ENCODE data around the gene KAZN. TPM values are rescaled to one million over a fixed set of nuclear protein-coding genes. Genes with fewer than 3 reads are reported as not detected.
A peak's percentile ranks its signal among the peaks of the same experiment; 100 is the strongest.

KAZN gene
- total RNA-seq, 1 experiment from 2014 or later = 15.6 TPM

- ChIA-PET CTCF (interaction anchor here (0.6 kb wide), 1 partner anchor 75 kb away, joined by 3 read pairs; no protein-coding TSS in a partner anchor), POLR2A (ENCODE audit: unreplicated experiment) (interaction anchor here (0.6 to 0.7 kb wide), 2 partner anchors 8 to 819 kb away, joined by 5 to 6 read pairs; no protein-coding TSS in a partner anchor)
- no TSS peak for BruUV-seq (replicated peaks)
- Histone ChIP-seq H3K9me2 (ENCODE audit: insufficient read depth) (no peaks in the 10 kb centered on the region), H3F3A (ENCODE audit: insufficient read depth, low read depth) (no peaks in the 10 kb centered on the region), H3K4me1 (replicated peaks; ENCODE audit: insufficient read depth) (no peaks in the 10 kb centered on the region), H3K79me2 (ENCODE audit: low read depth) (no peaks in the 10 kb centered on the region), H3K27ac (peak overlapping the region; percentile 39; the same call in 1 of the 2 replicates), H2AFZ (no peak overlapping the region), H3K4me2 (no peak overlapping the region), H3K36me3 (ENCODE audit: low read depth) (no peaks in the 10 kb centered on the region), H4K20me1 (ENCODE audit: insufficient read depth) (no peaks in the 10 kb centered on the region), H3K27me3 (ENCODE audit: insufficient read depth, low read depth) (no peaks in the 10 kb centered on the region), H3K9me3 (ENCODE audit: insufficient read depth, low read depth) (no peaks in the 10 kb centered on the region), H3K4me3 (no peak overlapping the region)
- intact Hi-C loops (cut with micrococcal nuclease; ENCODE audit: unreplicated experiment) = no loop called here
- no peak for TF ChIP-seq EZH2 (IDR thresholded peaks at IDR 0.05; ENCODE audit: low read depth)
- TF ChIP-seq CTCF (conservative IDR thresholded peaks at IDR 0.05) = no peak
- DNase-seq = peak; percentile 44 to 46
Observed at GRCh38 chr1:14945132-14946010, 346.9 kb downstream of the KAZN start.

- TSS peak; percentile 53 for BruUV-seq (replicated peaks)
- no peaks in the 10 kb centered on the region for H3K79me2 ChIP-seq (ENCODE audit: low read depth)
- CTCF ChIA-PET = interaction anchor here (0.6 to 1.4 kb wide), 2 partner anchors 74 to 80 kb away, joined by 3 to 4 read pairs; no protein-coding TSS in a partner anchor
Observed at GRCh38 chr1:14946011-14946359, 347.5 kb downstream of the KAZN start.

More at GRCh38 chr1:14946011-14946359, 347.5 kb downstream of the KAZN start:
- Histone ChIP-seq H3K4me1 (replicated peaks; ENCODE audit: insufficient read depth) (no peaks in the 10 kb centered on the region), H3K27me3 (ENCODE audit: insufficient read depth, low read depth) (no peaks in the 10 kb centered on the region), H3F3A (ENCODE audit: insufficient read depth, low read depth) (no peaks in the 10 kb centered on the region), H3K9me3 (ENCODE audit: insufficient read depth, low read depth) (no peaks in the 10 kb centered on the region), H3K36me3 (ENCODE audit: low read depth) (no peaks in the 10 kb centered on the region), H3K27ac (peak overlapping the region; percentile 39; the same call in 1 of the 2 replicates), H3K4me3 (no peak overlapping the region), H3K9me2 (ENCODE audit: insufficient read depth) (no peaks in the 10 kb centered on the region), H3K4me2 (no peak overlapping the region), H2AFZ (no peak overlapping the region), H4K20me1 (ENCODE audit: insufficient read depth) (no peaks in the 10 kb centered on the region)
- DNase-seq = no peak
- POLR2A ChIA-PET (ENCODE audit: unreplicated experiment) = interaction anchor here (0.7 kb wide), 1 partner anchor 9 kb away, joined by 5 read pairs; no protein-coding TSS in a partner anchor
- intact Hi-C loops (cut with micrococcal nuclease; ENCODE audit: unreplicated experiment) = no loop called here
- TF ChIP-seq CTCF (conservative IDR thresholded peaks at IDR 0.05) (no peak), EZH2 (IDR thresholded peaks at IDR 0.05; ENCODE audit: low read depth) (no peak)
